HEK293T (cell line): ENCODE measurements around the gene RABAC1.

Source experiments
- CTCF ChIA-PET: fragments of 350-600 bp; formaldehyde crosslinking; extraction: SDS; loops from one replicate; lab custom pipeline; 2021; ENCODE audit warnings: antibody characterized with exemption, inconsistent platforms; lab: Yijun Ruan, JAX
- POLR2A ChIA-PET: fragments of 350-600 bp; formaldehyde crosslinking; extraction: SDS; loops from one replicate; lab custom pipeline; 2020; ENCODE audit warnings: antibody characterized with exemption, inconsistent platforms; lab: Yijun Ruan, JAX
- DNase-seq: peaks from one replicate; pipeline ENCODE4 v3.0.0; 2012; ENCODE audit warnings: mixed read lengths; ENCODE audit errors: extremely low spot score
- ARNT ChIP-seq: fragments of 450-650 bp; IDR thresholded peaks from 2 replicates; pipeline ENCODE4 v1.6.1; 2017; ENCODE audit warnings: mild to moderate bottlenecking
- BHLHE40 ChIP-seq: fragments of 450-650 bp; IDR thresholded peaks from 2 replicates; pipeline ENCODE4 v1.6.1; 2016; ENCODE audit warnings: mild to moderate bottlenecking, moderate library complexity, borderline replicate concordance
- CTBP1 ChIP-seq: fragments of 450-650 bp; IDR thresholded peaks from 2 replicates; pipeline ENCODE4 v1.6.1; 2016; ENCODE audit warnings: borderline replicate concordance
- ELF4 ChIP-seq: fragments of 450-650 bp; IDR thresholded peaks from 2 replicates; pipeline ENCODE4 v1.6.1; 2017; ENCODE audit warnings: antibody characterized with exemption
- FOXA1 ChIP-seq: fragments of 450-650 bp; IDR thresholded peaks from 2 replicates; pipeline ENCODE4 v1.6.1; 2016; ENCODE audit warnings: mild to moderate bottlenecking
- FOXK2 ChIP-seq: fragments of 450-650 bp; IDR thresholded peaks from 2 replicates; pipeline ENCODE4 v1.6.1; 2016; ENCODE audit warnings: mild to moderate bottlenecking
- FOXM1 ChIP-seq: fragments of 450-650 bp; IDR thresholded peaks from 2 replicates; pipeline ENCODE4 v1.6.1; 2017; ENCODE audit warnings: mild to moderate bottlenecking, borderline replicate concordance
- HDGF ChIP-seq: fragments of 450-650 bp; IDR thresholded peaks from 2 replicates; pipeline ENCODE4 v1.6.1; 2017; ENCODE audit warnings: antibody characterized with exemption, borderline replicate concordance
- L3MBTL2 ChIP-seq: fragments of 450-650 bp; conservative IDR thresholded peaks from 2 replicates; pipeline ENCODE4 v1.6.1; 2016; ENCODE audit warnings: mild to moderate bottlenecking
- LEF1 ChIP-seq: fragments of 450-650 bp; IDR thresholded peaks from 2 replicates; pipeline ENCODE4 v1.6.1; 2017; ENCODE audit warnings: mild to moderate bottlenecking, borderline replicate concordance
- NFRKB ChIP-seq: fragments of 450-650 bp; IDR thresholded peaks from 2 replicates; pipeline ENCODE4 v1.6.1; 2016; ENCODE audit warnings: mild to moderate bottlenecking, moderate library complexity
- PKNOX1 ChIP-seq: fragments of 450-650 bp; IDR thresholded peaks from 2 replicates; pipeline ENCODE4 v1.6.1; 2016
- SP1 ChIP-seq: fragments of 450-650 bp; IDR thresholded peaks from 2 replicates; pipeline ENCODE4 v1.6.1; 2017
- SUZ12 ChIP-seq: fragments of 450-650 bp; IDR thresholded peaks from 2 replicates; pipeline ENCODE4 v1.6.1; 2016; ENCODE audit warnings: mild to moderate bottlenecking
- TARDBP ChIP-seq: fragments of 450-650 bp; IDR thresholded peaks from 2 replicates; pipeline ENCODE4 v1.6.1; 2016
- ZNF384 ChIP-seq: fragments of 450-650 bp; IDR thresholded peaks from 2 replicates; pipeline ENCODE4 v1.6.1; 2016

Gene RABAC1

GRCh38 chr19:41959056-41960053, at the start of gene RABAC1:
RABAC1 (minus strand) TSS chr19:41959321; CDS start chr19:41959292, 29 bp downstream.
- POLR2A ChIA-PET: interaction anchor here (0.6 to 2.4 kb wide), 16 partner anchors 12 to 283 kb away, joined by 3 to 15 read pairs (median 4); partner anchors contain the start of genes GSK3A, RPS19 and ZNF574
- CTCF ChIA-PET: interaction anchor here (1.0 kb wide), 1 partner anchor 76 kb away, joined by 3 read pairs; no protein-coding TSS in a partner anchor
- DNase-seq: peak; percentile 91
- TF ChIP-seq L3MBTL2: peak; percentile 29; the same call in 1 of the 2 replicates
- TF ChIP-seq LEF1: no peak

GRCh38 chr19:42006569-42006968, 47.4 kb upstream of the RABAC1 start:
- TF ChIP-seq ARNT (no peak), FOXA1 (no peak), L3MBTL2 (no peak), CTBP1 (no peak), FOXM1 (no peak), PKNOX1 (no peak), ELF4 (no peak), TARDBP (no peak), ZNF384 (no peak), HDGF (no peak), BHLHE40 (no peak), SP1 (no peak), SUZ12 (no peak)
- POLR2A ChIA-PET: no interaction called here
- CTCF ChIA-PET: no interaction called here
- DNase-seq: no peak

- no peak for TF ChIP-seq TARDBP
- TF ChIP-seq L3MBTL2: no peak
- TF ChIP-seq HDGF: no peak
- no peak for TF ChIP-seq ARNT
- TF ChIP-seq FOXM1: no peak
- no peak for TF ChIP-seq LEF1
- no peak for TF ChIP-seq CTBP1
- TF ChIP-seq SP1: no peak
- no peak for TF ChIP-seq PKNOX1
- ChIA-PET CTCF (no interaction called here), POLR2A (no interaction called here)
- no peak for DNase-seq
Measured at GRCh38 chr19:42005504-42005903, 46.4 kb upstream of the RABAC1 start.

- TF ChIP-seq LEF1 (no peak), BHLHE40 (no peak), CTBP1 (no peak), TARDBP (no peak), NFRKB (no peak), PKNOX1 (no peak), L3MBTL2 (no peak), FOXM1 (no peak), ARNT (no peak), FOXA1 (no peak), SP1 (no peak), ZNF384 (no peak), ELF4 (no peak), FOXK2 (no peak), SUZ12 (no peak), HDGF (no peak)
- POLR2A ChIA-PET: no interaction called here
- DNase-seq: no peak
- CTCF ChIA-PET: interaction anchor here (1.4 kb wide), 1 partner anchor 25 kb away, joined by 4 read pairs; no protein-coding TSS in a partner anchor
Measured at GRCh38 chr19:42003506-42004294, 44.6 kb upstream of the RABAC1 start.

- DNase-seq: no peak
- POLR2A ChIA-PET: interaction anchor here (0.9 to 1.5 kb wide), 4 partner anchors 10 to 114 kb away, joined by 3 to 4 read pairs (median 4); no protein-coding TSS in a partner anchor
- CTCF ChIA-PET: interaction anchor here (0.6 to 1.1 kb wide), 3 partner anchors 10 to 634 kb away, joined by 4 to 5 read pairs (median 4); no protein-coding TSS in a partner anchor
- TF ChIP-seq NFRKB: no peak
- TF ChIP-seq SUZ12: no peak
- TF ChIP-seq SP1: no peak
- TF ChIP-seq FOXA1: no peak
Measured at GRCh38 chr19:41999878-42000208, 40.7 kb upstream of the RABAC1 start.
